Ascending aorta (tissue), 2 donors: ENCODE data around the gene OLFM3. TPM values are rescaled to one million over a fixed set of nuclear protein-coding genes. Genes with fewer than 3 reads are reported as not detected.

Experiments
- DNase-seq, 2 donors: peaks; one replicate each; pipeline ENCODE4 v3.0.0-alpha.2; 2019; ENCODE audit warnings: low spot score in 2 of 2
- H3K27ac ChIP-seq, 2 donors: fragments of 200-600 bp; sonication (generic); one replicate each; pipeline ENCODE4 v1.5.1; 2016 to 2017; ENCODE audit warnings: mild to moderate bottlenecking in 1 of 2
- H3K27me3 ChIP-seq: fragments of 200-600 bp; sonication (generic); one replicate; pipeline ENCODE4 v1.5.1; 2017
- H3K36me3 ChIP-seq, 2 donors: fragments of 200-600 bp; sonication (generic); one replicate each; pipeline ENCODE4 v1.5.1; 2016
- H3K4me1 ChIP-seq, 2 donors: fragments of 200-600 bp; sonication (generic); one replicate each; pipeline ENCODE4 v1.5.1; 2016 to 2017; ENCODE audit warnings: mild to moderate bottlenecking in 1 of 2
- H3K4me3 ChIP-seq, 2 donors: fragments of 200-600 bp; sonication (generic); one replicate each; pipeline ENCODE4 v1.5.1; 2016 to 2017; ENCODE audit warnings: mild to moderate bottlenecking in 1 of 2
- H3K9me3 ChIP-seq, 2 donors: fragments of 200-600 bp; sonication (generic); one replicate each; pipeline ENCODE4 v1.5.1; 2016
- CTCF ChIP-seq, 3 experiments: fragments of 200-600 bp in 2 of 3; fragments of 450-650 bp in 1 of 3; sonication (generic) in 2 of 3; IDR thresholded peaks; one replicate each; pipeline ENCODE4 v1.5.1; 2016 to 2019; ENCODE audit warnings: antibody characterized with exemption in 3 of 3, mild to moderate bottlenecking in 1 of 3, moderate library complexity in 1 of 3
- intact Hi-C: fragments of 100-400 bp; cut with DNase I; formaldehyde crosslinking; loops from one replicate; pipeline ENCODE4 v1.15.1; 2023
- total RNA-seq: library from RNA; depleted of rRNA; stranded (reverse); fragments of >200 nt; gene quantifications from one replicate; pipeline ENCODE4 v1.1.0, GENCODE V29; 2016

OLFM3 gene
- total RNA-seq: not detected

- Histone ChIP-seq H3K4me1 (no peaks in the 10 kb centered on the region), H3K4me3 (no peak within 1 kb of the TSS), H3K27me3 (no peaks in the 10 kb centered on the region), H3K9me3 (no peaks in the 10 kb centered on the region), H3K36me3 (no peaks in the 10 kb centered on the region), H3K27ac (no peak within 1 kb of the TSS)
- TF ChIP-seq CTCF (IDR thresholded peaks at IDR 0.05): no peak
- intact Hi-C loops: no loop called here
- no peak for DNase-seq
Observed at GRCh38 chr1:101996825-101997465, at the start of gene OLFM3. OLFM3 (minus strand) TSS chr1:101996926.

GRCh38 chr1:102045752-102046151 is 49.0 kb upstream of the OLFM3 start:
- no peak overlapping the region for H3K27ac ChIP-seq
- intact Hi-C loops: no loop called here
- H3K27me3 ChIP-seq: no peaks in the 10 kb centered on the region
- TF ChIP-seq CTCF (IDR thresholded peaks at IDR 0.05): no peak
- no peaks in the 10 kb centered on the region for H3K36me3 ChIP-seq
- DNase-seq: no peak
- H3K4me1 ChIP-seq: no peaks in the 10 kb centered on the region
- H3K4me3 ChIP-seq: no peak overlapping the region
- no peaks in the 10 kb centered on the region for H3K9me3 ChIP-seq

DNA sequence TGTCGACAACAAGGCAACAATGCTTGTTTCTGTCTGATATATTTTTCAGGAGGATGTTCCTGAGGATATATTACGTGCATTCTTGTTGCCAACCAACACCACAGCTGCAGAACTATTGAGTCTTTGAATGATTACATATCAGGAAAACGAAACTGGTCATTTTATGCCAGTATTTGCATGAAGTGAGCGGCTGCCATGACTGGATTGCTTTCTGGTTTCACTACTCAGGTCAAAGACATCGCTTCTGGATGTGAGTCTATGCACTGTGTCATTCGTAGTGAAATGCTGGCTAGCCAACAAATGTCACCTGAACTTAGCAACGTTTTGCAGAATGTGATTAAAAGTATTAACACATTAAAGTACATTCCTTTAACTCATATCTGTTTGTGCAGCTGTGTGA is 35.8 kb upstream of the OLFM3 start:
- no peak for DNase-seq
- Histone ChIP-seq H3K4me3 (no peak overlapping the region), H3K4me1 (no peaks in the 10 kb centered on the region), H3K27me3 (no peaks in the 10 kb centered on the region), H3K27ac (no peak overlapping the region), H3K36me3 (no peaks in the 10 kb centered on the region), H3K9me3 (no peaks in the 10 kb centered on the region)
- intact Hi-C loops: no loop called here
- TF ChIP-seq CTCF (IDR thresholded peaks at IDR 0.05): no peak

DNA sequence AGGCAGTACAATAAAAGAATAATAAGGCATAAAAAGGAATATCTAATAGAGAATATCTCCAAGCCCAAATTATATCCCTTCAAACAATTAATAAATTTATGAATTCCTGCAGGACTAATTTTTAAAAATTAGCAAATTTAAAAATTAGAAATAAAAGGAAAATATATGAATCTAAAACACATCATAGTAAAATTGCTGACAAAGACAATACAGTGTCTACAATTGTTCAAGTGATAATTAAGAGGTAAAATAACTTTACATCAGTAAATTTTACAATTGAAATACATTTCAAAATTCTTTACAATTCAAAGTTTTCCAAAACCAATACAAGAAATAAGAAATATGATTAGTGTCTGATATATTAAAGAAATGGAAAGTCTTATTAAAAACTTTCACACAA is 22.8 kb upstream of the OLFM3 start:
- Histone ChIP-seq H3K27ac (no peak overlapping the region), H3K36me3 (no peaks in the 10 kb centered on the region), H3K9me3 (no peaks in the 10 kb centered on the region), H3K4me1 (no peaks in the 10 kb centered on the region), H3K27me3 (no peaks in the 10 kb centered on the region), H3K4me3 (no peak overlapping the region)
- no peak for DNase-seq
- TF ChIP-seq CTCF (IDR thresholded peaks at IDR 0.05): no peak
- intact Hi-C loops: no loop called here

GRCh38 chr1:102015728-102016127 is 19.0 kb upstream of the OLFM3 start:
- Histone ChIP-seq H3K4me1 (no peaks in the 10 kb centered on the region), H3K36me3 (no peaks in the 10 kb centered on the region), H3K4me3 (no peak overlapping the region), H3K9me3 (no peaks in the 10 kb centered on the region), H3K27me3 (no peaks in the 10 kb centered on the region), H3K27ac (no peak overlapping the region)
- DNase-seq: no peak
- intact Hi-C loops: no loop called here
- no peak for TF ChIP-seq CTCF (IDR thresholded peaks at IDR 0.05)

- H3K4me1 ChIP-seq: no peaks in the 10 kb centered on the region
- no peaks in the 10 kb centered on the region for H3K27me3 ChIP-seq
- H3K27ac ChIP-seq: no peak overlapping the region
- no peaks in the 10 kb centered on the region for H3K36me3 ChIP-seq
- no peak for DNase-seq
- no peak overlapping the region for H3K4me3 ChIP-seq
- intact Hi-C loops: no loop called here
- no peaks in the 10 kb centered on the region for H3K9me3 ChIP-seq
- TF ChIP-seq CTCF (IDR thresholded peaks at IDR 0.05): no peak
Observed at GRCh38 chr1:102002057-102002456, 5.3 kb upstream of the OLFM3 start.
